GM19395 (cell line): Measurements from ENCODE around the gene TMEM106B.

Source experiments
- ATAC-seq: cut with Tn5 transposase; IDR thresholded peaks from one replicate; pipeline ENCODE4 v1.9.1; 2021; ENCODE audit warnings: mild to moderate bottlenecking, moderate library complexity; ENCODE audit not compliant: unreplicated experiment

TMEM106B gene

GRCh38 chr7:12226756-12227155 lies 15.7 kb downstream of the TMEM106B start:
- ATAC-seq = no peak

DNA sequence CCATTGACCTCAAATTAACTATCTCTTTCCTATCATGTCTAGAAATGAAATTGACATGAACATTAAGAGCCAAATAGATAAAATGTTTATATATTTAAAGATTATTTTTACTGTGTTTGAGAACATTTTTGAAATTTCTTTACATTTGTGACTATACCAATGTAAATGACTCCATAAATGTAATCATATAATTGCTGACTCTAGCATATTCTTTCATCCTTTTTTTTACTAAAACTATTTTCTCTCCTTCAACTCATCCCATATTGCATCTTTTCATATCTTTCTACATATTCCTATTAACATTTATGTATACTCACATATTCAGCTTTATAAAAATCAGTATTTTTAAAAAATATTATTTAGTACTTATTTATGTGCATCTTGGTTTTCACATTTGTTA lies 16.9 kb downstream of the TMEM106B start:
- ATAC-seq = no peak

- no peak for ATAC-seq
Observed at GRCh38 chr7:12229046-12229445, 18.0 kb downstream of the TMEM106B start.

DNA sequence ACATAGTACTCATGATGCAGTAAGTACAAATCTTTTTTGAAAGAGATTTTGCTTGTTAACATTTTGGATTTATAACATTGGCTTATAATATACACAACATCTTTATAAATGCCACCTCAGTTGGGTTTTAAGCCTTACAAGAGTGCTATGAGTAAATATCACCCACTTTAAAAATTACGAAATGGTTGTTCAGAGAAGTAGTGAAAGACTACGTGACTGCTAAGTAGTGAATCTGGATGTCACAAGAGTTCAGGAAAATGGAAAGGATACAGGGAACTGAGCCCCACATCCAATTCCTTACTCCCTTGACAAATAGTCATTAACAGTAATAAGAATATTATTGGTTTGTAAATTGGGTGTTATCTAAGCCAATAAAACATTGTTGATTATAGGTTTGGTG lies 20.0 kb downstream of the TMEM106B start:
- ATAC-seq = no peak

DNA sequence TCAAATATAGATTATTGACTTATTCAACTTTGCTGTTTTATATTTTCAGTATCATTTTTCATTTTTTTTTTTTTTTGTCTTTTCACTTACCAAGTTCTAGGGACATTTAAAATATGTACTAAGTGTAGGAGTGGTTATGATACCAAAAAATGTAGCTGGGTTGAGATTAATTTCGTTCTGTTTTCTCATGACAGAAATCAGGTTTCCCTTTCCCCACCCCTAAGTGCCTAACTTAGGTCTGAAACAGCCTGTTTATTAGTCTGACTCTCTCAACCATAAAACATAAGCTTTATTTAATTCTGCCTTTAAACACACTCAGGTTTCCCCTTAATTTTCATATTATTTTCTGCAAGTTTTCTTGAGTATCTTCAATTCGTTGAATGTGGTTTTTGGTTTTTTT lies 22.1 kb downstream of the TMEM106B start:
- peak; percentile 78 for ATAC-seq

GRCh38 chr7:12234334-12234865 lies 23.3 kb downstream of the TMEM106B start:
- ATAC-seq = no peak

DNA sequence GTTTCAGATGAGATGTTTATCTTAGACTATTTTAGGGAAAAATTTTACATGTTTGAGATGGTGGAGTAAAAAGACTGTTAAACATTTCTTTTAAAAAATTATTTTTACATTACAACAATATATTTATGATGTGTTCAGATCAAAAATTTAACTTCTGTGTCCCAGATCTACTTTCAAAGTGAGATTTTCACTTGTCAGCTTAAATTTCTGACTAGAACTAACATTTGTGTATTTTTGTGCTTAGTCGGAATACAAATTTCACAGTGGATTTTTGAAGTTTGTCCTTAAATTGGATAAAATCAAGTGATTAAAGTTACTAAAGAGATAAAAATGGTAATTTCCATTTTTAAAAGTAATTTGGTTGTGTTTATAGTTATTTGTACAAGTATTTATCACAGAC lies 24.9 kb downstream of the TMEM106B start:
- ATAC-seq = no peak

GRCh38 chr7:12237007-12237406 lies 25.9 kb downstream of the TMEM106B start:
- no peak for ATAC-seq

- ATAC-seq = no peak
Observed at GRCh38 chr7:12239806-12240205, 28.7 kb downstream of the TMEM106B start.

DNA sequence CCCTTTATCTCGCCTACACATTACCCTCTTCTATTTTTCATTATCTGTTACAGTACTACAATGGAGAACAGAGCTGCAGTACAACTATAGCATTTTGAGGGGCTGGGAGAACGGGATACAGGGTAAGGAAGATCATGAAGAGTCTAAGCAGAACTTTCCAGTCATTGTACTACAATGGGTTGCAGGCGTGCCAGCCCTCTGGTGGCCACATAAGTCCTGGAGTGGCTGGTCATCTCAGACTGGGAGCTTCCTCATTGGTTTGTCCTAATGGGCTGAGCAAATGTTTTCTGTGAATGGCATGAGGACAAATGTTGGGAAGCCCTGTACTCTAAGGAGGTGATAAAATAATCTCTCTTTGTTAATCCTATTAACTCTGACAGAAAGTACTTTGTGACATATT lies 33.0 kb downstream of the TMEM106B start:
- ATAC-seq = no peak

DNA sequence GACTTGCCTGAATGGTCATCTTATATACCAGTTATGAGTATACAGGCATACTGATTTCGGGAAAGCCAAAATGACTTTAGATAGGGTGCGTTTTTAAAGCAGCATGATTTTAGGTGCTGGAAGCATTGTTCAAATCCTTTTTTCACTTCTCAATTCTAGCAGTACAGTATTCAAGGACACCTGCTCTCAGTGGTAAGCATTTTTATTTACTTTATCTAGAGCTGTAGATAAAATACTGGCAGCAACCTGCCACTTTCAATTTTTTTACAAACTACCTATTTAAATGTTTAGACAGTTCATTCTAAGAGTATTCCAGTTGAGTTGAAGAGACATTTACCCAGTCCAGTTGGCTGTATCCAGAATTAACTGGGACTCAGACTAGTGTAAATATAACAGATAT lies 33.6 kb downstream of the TMEM106B start:
- ATAC-seq = no peak

DNA sequence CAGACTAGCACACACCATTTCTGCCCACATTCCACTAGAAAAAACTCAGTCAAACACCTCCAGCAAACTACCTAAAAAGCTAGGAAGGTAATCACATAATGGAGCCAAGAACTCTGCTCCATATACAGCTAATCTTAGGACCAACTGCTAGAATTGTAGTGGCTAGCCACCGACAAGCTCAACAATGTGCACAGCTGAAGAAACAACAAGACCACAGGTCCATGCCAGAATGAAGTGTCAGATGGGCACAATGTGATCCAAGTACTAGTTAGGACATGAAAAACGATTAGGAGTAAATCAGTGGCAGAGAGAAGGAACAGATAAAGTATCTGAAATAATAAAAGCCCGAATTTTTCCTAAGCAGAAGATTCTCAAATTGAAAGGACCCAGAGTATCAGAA lies 38.6 kb downstream of the TMEM106B start:
- no peak for ATAC-seq

GRCh38 chr7:12250232-12250631 lies 39.1 kb downstream of the TMEM106B start:
- no peak for ATAC-seq

DNA sequence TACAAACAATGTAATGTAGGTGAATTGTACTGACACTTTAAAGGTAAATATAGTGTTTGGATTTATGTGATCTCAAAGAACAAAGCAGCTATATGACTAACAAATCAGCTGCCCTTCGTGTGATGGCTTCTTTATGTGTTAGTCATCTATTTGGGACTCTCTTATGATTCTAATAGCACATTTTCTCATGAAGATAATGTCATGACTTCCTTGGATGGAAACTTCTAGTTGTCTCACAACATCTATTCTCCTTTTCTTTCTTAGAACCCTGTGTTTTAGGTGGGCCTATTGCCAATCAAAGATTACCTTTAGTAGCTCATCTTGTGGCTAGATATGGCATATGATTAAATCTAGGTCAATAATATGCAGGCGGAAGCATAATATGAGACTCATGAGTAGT lies 45.0 kb downstream of the TMEM106B start:
- no peak for ATAC-seq

DNA sequence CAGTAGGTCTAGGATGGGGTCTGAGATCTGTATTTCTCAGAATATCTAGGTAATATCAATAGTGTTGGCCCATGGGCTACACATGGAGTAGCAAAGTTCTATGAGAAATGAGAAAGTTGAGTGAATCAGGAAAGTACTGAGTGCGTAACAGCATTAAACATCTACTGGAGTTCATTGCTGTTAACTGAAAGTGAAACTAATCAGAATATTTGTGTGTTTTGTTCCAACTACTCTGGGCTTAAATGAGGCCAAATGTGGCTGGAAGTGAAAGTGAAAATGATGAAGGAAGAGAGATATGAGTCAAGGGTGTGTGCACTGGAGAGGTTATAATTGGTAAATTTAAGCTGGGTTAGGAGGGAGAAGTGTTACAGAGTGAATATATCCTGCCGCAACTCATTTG lies 46.5 kb downstream of the TMEM106B start:
- ATAC-seq = peak; percentile 100

GRCh38 chr7:12258074-12258473 lies 47.0 kb downstream of the TMEM106B start:
- ATAC-seq = no peak

- no peak for ATAC-seq
Observed at GRCh38 chr7:12267542-12267941, 56.4 kb downstream of the TMEM106B start.

DNA sequence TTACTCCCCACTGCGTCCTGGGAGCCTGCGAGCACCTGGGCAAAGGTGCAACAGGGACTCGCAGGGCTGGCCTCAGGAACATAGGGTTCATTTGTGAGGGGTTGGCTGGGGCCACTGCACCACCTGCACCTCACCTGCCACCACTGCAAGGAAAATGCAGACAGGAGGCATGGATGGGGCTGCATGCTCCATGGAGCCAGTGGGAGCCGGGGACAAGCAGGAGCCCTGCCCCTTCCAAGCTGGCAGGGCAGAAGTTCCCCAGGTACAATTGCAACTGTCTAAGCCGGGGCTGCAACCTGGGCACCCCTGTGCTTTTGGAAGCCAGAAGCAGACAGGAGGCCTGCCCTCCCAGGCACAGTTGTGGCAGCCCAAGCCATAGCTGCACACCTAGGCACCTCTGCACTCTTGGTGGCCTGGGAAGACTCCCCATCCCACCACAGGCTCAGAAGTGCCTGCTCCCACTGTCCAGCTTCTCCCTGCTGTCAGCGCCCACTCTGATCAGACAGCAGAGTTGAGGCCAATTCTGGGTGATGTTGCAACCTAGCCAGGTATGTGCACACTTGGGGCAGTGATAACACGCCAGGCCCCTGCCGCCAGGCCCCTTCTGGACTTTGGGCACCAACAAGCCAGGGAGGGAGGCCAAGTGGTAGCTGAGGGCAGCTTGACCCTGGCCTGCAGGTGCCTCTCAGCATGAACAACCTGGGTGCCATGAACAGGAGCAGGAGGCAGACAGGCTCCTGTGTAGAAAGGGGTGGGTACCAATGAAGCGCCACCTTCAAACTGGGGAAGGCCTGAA lies 58.2 kb downstream of the TMEM106B start:
- ATAC-seq = no peak

GRCh38 chr7:12281038-12281437 lies 69.9 kb downstream of the TMEM106B start:
- no peak for ATAC-seq

DNA sequence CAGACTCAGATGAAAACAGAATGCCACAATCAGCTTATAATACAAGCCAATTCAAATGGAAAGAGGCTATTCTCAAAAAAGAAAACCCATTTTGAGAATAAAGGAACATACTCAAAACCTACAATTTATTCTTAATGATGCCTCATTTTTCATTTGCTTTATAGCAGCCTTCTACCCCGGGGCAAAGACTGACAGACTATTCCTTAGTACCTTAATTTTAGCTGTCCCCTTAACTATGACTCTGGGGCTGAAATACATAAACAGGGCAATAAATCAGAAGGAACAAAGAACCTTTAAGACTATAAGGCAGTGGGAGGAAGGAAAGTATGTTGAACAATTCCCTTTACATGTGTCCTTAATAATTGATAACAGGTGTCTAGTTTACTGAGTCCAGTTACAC lies 76.8 kb downstream of the TMEM106B start:
- no peak for ATAC-seq

GRCh38 chr7:12289996-12290395 lies 78.9 kb downstream of the TMEM106B start:
- ATAC-seq = no peak

DNA sequence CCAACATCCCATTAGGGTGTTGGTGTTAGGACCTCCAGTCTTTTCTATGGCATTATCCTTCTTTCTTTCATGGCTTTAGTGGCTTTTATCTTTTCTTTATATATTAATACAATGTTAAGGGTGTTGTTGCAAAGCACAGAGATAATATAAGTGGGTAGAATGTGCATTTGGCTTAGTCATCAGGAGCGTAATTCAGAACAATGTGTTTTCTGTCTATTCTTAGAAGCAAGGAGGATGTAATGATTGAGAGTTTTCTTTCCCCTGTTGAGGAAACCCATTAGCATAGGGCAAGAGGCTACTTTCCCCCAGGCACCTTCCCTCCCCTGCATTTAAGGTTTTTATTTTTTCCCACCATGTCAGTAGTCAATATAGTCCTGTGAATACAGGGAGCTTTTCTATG lies 79.7 kb downstream of the TMEM106B start:
- ATAC-seq = no peak

DNA sequence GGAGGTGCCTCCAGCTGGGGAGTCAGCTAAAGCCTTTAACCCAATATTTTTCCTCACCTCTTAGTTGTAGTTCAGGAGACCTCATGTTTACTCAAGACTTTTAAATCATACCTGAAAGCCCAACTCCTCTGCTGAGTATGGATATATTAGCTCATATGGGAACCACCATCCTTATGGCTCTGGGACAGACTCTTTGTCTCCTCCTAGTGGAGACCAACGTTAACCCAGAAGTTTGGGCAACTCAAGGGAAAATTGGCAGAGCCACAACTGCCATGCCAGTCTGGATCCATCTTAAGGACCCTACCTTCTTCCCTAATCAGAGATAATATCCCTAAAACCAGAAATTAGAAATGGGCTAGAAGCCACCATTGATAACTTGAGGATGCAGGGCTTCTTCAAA lies 80.8 kb downstream of the TMEM106B start:
- no peak for ATAC-seq
